ENCODE results near the gene PTPRJ. TPM values are rescaled to one million over a fixed set of nuclear protein-coding genes. Genes with fewer than 3 reads are reported as not detected.
A peak's percentile ranks its signal among the peaks of the same experiment; 100 is the strongest.
"Not testable (repeated sequence)": the region's sequence is repeated elsewhere in the genome, so short reads cannot be mapped to it uniquely, and the experiment has no call there.

Gene PTPRJ
- total RNA-seq, 1 experiment from 2014 or later: 9.2 TPM

DNA sequence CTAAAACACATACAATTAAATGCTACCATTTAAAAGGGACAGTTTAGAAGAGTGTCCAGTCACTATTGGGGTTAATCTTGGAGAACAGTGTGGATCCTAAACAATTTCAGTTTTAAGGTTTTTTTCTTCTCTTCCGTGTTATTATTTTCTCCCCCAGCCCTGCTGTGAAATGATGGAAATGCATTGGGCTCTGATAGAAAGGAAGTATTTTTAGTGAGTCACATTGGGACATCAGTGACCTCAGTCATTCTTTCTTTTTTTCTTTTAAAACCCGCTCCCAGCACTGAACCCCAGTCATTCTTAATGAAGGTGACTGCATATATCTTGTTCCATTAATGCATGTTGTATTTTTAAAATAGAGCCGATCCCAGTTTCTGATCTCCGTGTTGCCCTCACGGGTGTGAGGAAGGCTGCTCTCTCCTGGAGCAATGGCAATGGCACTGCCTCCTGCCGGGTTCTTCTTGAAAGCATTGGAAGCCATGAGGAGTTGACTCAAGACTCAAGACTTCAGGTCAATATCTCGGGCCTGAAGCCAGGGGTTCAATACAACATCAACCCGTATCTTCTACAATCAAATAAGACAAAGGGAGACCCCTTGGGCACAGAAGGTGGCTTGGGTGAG, 143.0 kb downstream of the PTPRJ start:
- Histone ChIP-seq H3K9me3 (no peaks in the 10 kb centered on the region), H3K4me3 (no peak overlapping the region), H3K27me3 (no peaks in the 10 kb centered on the region), H3K36me3 (peaks cover 46% of the 10 kb centered on the region)
- DNase-seq: no peak

DNA sequence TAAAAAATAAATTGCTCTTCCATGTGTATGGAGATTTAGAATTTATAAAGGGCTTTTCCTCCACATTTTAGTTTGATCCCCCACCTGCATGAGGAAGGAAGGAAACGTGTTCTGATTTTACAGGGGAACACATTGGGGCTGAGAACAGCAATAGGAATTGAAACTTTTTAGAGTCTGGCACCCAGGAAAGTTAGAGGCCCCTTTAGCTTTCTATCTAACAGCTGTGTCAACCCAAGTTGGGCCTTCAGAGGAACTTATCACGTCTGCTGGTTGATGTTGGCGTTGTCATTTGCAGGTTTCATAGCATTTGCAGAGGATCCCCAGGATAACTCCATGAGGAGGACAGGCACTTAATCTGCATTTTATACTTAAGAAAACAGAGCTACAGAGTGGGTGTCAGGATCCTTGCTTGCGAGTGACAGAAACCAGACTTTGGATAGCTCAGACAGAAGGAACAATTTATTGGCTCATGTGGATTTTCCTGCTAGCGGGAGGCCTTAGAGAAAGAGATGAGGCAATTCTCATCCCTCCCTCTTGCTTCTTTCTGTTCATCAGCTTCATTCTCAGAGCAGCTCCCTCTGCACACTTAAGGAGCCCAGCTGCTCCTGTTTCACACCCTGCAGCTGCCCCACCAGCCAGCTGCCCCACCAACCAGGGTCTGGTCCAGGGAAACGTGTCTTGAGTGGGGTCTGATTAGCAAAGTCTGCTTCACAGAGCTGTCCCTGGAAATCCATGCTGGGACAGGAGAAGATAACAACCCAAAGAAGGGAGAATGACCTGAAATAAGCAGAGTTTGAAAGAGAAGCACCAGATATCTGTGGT, 143.8 kb downstream of the PTPRJ start:
- no peaks in the 10 kb centered on the region for H3K27me3 ChIP-seq
- no peaks in the 10 kb centered on the region for H3K9me3 ChIP-seq
- no peak overlapping the region for H3K4me3 ChIP-seq
- no peak for DNase-seq
- peaks cover 53% of the 10 kb centered on the region for H3K36me3 ChIP-seq

DNA sequence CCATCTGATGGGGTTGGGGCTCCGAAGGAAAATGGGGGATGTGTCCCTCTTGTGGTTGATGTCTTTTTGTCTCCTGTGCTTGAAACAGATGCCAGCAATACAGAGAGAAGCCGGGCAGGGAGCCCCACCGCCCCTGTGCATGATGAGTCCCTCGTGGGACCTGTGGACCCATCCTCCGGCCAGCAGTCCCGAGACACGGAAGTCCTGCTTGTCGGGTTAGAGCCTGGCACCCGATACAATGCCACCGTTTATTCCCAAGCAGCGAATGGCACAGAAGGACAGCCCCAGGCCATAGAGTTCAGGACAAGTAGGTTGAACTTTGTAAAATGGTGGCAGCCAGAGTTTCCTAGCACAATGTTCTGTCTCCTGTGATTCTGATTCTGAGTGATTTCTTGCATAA, 144.5 kb downstream of the PTPRJ start:
- H3K36me3 ChIP-seq: peaks cover 57% of the 10 kb centered on the region
- no peak for DNase-seq
- H3K9me3 ChIP-seq: no peaks in the 10 kb centered on the region

DNA sequence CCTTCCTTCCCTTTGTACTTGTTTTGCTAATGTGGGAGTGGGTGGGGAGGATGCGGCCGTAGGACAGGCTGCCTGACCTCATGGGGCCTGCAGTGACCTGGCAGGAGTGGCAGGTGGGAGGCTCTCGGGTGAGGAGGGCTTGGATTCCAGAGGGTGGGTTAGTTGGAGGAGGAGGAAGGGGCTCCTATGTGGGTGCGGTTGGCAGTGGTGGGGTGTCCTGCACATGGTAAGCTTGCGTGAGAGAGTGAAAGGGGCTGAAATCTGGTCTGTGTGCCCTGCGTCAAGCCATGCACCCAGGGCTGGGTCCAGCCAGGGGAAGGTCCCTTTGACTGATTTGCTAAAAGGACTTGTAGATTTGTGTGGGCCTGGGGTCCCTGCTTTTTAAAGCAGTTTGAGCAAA, 145.5 kb downstream of the PTPRJ start:
- DNase-seq: no peak
- Histone ChIP-seq H3K4me3 (no peak overlapping the region), H3K36me3 (peaks cover 64% of the 10 kb centered on the region), H3K9me3 (no peaks in the 10 kb centered on the region), H3K27me3 (no peaks in the 10 kb centered on the region)

More for the DNA sequence above, 144.5 kb downstream of the PTPRJ start:
- Histone ChIP-seq H3K27me3 (no peaks in the 10 kb centered on the region), H3K4me3 (no peak overlapping the region)

DNA sequence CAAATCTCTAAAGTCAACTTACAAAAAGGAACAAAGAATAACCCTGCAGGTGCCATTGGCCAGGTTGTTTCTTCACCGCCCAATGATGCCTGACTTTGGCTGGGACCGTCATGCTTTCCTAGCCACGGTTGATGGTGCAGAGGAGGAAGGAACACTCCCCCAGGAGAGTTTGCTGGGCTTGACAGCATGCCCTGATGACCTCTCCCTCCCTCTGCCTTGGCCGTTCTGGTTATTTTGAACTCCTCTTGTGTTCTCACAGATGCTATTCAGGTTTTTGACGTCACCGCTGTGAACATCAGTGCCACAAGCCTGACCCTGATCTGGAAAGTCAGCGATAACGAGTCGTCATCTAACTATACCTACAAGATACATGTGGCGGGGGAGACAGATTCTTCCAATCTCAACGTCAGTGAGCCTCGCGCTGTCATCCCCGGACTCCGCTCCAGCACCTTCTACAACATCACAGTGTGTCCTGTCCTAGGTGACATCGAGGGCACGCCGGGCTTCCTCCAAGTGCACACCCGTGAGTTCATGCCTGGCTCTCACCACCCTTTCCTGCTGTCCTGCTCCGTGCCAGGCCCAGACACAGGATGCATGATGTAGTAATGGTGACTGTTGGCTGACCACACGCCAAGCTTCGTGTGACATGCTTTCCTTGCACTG, 147.3 kb downstream of the PTPRJ start:
- Histone ChIP-seq H3K4me3 (no peak overlapping the region), H3K27me3 (no peaks in the 10 kb centered on the region), H3K9me3 (no peaks in the 10 kb centered on the region), H3K36me3 (peaks cover 66% of the 10 kb centered on the region)
- DNase-seq: no peak

DNA sequence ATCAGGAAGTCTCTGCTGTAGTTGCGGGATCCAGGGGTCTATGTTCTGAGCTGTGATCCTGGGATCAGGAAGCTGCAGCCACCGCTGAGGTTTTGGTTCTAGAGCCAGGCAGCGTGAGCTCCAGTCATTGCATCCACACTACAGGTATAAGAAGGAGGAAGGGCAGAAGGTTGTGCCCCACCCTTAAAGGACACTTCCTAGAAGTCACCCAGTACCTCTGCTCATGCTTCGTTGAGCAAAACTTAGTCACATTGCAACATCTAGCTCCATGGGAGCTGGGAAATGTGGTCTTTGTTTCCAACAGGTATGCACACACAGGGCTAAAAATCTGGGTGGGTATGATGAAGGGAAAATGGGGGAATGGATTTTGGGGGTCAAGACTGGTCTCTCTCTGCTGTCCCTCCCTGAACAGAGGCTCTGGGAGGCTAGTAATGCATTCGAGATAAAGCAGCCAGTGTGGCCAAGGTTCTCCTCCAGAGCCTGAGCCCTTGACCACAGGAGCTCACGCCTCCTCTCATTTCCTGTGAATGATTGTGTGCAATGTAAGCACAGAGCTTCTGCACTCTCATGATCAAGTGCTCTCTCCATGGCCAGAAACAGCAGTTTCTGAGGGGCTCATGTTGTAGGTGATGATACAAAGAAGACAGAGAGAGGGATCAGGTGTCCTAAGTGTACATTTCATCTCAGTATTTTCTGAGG, 149.5 kb downstream of the PTPRJ start:
- H3K4me3 ChIP-seq: no peak overlapping the region
- peaks cover 53% of the 10 kb centered on the region for H3K36me3 ChIP-seq
- DNase-seq: no peak
- H3K9me3 ChIP-seq: no peaks in the 10 kb centered on the region
- H3K27me3 ChIP-seq: no peaks in the 10 kb centered on the region

DNA sequence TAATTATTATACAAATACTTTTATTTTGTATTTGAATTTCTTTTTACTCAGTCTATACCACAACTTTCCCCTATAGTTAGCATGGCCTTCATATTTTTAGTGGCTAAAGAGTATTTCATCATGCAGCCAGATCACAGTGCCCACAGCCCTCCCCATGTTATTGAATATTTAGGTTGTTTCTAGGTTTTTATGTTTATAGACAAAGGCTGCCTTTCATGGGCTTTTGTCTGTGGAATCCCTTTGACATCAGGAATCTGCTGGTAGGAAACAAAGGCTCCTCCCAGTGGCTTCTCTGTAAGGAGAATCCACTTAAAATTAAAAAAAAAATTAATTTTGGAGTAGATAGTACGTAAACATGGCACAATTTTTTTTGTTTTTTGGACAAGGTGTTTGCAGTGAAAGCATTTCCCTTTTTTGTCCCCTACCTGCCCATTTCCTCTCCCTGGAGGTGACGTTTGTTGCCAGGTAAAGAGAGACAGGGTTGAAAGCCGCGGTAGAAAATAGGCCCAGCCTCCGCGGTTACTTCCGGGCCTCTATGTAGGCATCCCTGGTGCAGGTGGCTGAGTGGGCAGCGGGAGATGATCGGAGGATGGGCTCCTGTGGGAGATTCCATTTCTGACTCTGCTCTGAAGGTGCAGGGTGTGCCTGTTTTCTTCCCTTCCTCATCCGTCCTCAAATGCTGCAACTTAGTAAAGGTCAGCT, 154.0 kb downstream of the PTPRJ start:
- no peak overlapping the region for H3K4me3 ChIP-seq
- peaks cover 37% of the 10 kb centered on the region for H3K36me3 ChIP-seq
- no peak for DNase-seq
- H3K27me3 ChIP-seq: no peaks in the 10 kb centered on the region
- H3K9me3 ChIP-seq: no peaks in the 10 kb centered on the region

DNA sequence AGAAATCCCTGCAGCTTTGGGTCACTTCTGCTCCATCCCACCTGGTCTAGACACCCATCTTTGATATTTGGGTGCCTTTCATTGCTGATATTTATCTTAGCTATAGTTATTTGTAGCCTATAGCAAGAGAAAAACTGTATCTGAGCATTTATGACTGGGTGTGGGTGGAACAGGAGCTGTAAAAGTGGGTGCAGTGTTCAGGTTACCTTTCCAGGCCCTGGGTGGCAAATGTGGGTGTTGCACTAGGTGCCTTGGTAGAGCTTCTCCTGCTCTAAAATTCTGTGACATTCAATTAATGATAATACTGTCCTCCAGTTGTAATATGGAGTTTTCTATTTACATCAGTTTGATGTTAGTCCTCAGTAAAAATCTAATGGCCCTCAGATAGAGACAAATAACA, 157.9 kb downstream of the PTPRJ start:
- DNase-seq: no peak
- no peaks in the 10 kb centered on the region for H3K27me3 ChIP-seq
- no peaks in the 10 kb centered on the region for H3K9me3 ChIP-seq
- H3K4me3 ChIP-seq: no peak overlapping the region
- H3K36me3 ChIP-seq: peaks cover 43% of the 10 kb centered on the region

DNA sequence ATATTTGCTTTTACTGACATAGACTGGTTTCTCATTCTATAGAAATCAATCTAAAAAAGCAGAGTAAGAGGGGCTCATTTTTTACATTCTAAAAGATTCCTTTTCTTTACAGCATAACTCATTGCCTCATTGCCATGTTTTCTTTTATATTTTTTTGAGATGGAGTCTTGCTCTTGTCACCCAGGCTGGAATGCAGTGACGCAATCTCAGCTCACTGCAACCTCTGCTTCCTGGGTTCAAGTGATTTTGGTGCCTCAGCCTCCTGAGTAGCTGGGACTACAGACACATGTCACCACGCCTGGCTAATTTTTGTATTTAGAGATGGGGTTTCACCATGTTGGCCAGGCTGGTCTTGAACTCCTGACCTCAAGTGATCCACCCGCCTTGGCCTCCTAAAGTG, 159.5 kb downstream of the PTPRJ start:
- peaks cover 57% of the 10 kb centered on the region for H3K36me3 ChIP-seq
- DNase-seq, H3K27me3 ChIP-seq, H3K9me3 ChIP-seq, H3K4me3 ChIP-seq: not testable (repeated sequence)

DNA sequence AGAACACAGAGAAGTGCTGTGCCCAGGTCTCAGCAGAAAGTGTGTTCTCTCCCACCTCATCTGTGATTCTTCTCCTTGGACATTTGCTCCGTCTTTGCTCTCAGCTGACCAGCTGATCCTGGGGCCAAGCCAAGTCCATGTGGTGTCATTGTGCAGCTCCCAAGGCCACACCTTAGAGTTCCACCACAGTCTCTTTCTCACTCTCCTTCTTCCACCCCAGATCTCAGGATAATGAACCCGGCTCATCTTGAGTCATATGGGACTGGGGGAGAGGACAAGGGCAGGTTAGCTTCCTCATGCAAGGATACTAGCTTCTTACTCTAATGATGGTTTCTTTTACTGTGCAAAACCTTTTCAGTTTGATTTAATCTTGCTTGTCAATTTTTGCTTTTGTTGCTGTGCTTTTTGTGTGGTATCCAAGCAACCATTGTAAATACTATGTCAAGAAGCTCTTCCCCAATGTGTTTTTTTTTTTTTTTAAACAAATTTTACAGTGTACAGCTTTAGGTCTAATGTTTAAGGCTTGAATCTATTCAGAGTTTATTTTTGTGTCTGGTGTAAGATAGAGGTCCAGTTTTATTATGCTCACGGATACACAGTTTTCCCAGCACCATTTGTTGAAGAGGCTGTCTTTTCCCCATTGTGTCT, 161.2 kb downstream of the PTPRJ start:
- Histone ChIP-seq H3K4me3 (no peak overlapping the region), H3K9me3 (no peaks in the 10 kb centered on the region), H3K27me3 (no peaks in the 10 kb centered on the region), H3K36me3 (peaks cover 66% of the 10 kb centered on the region)
- DNase-seq: no peak

DNA sequence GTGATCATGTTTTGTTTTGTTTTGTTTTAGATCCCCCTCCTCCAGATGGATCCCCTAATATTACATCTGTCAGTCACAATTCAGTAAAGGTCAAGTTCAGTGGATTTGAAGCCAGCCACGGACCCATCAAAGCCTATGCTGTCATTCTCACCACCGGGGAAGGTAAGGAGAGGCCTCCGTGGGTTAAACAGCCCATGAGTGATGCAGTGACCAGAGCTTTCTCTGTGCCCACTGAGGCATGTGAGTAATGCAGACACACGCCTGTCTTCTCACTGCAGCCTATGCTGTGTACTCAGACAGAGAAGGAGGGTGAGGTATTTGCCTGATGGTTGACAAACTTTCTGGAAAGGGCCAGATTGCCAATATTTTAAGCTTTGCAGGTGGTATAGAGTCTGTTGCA, 162.5 kb downstream of the PTPRJ start:
- H3K27me3 ChIP-seq: no peaks in the 10 kb centered on the region
- H3K36me3 ChIP-seq: peaks cover 60% of the 10 kb centered on the region
- DNase-seq: no peak
- no peaks in the 10 kb centered on the region for H3K9me3 ChIP-seq
- no peak overlapping the region for H3K4me3 ChIP-seq

DNA sequence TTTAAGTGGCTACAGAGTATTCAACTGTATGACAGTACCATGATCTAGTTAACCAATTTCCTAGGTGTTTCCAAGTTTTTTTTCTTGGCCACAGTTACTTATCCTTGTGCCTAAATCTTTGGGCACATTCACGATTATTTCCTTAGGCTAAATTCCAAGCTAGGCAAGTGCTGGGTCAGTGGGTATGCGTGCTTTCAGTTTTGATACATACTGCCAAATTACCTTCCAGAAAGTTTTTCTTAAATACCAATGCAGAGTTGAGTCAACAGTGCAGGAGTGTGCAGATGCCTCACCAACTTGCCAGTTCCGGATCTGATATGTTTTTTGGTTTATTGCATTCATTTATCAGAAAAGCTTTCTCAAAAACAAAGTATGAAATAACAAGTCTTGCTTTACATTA, 168.4 kb downstream of the PTPRJ start:
- no peaks in the 10 kb centered on the region for H3K27me3 ChIP-seq
- peak; percentile 33 for DNase-seq
- peaks cover 65% of the 10 kb centered on the region for H3K36me3 ChIP-seq
- H3K4me3 ChIP-seq: no peak overlapping the region
- peaks cover 11% of the 10 kb centered on the region for H3K9me3 ChIP-seq

DNA sequence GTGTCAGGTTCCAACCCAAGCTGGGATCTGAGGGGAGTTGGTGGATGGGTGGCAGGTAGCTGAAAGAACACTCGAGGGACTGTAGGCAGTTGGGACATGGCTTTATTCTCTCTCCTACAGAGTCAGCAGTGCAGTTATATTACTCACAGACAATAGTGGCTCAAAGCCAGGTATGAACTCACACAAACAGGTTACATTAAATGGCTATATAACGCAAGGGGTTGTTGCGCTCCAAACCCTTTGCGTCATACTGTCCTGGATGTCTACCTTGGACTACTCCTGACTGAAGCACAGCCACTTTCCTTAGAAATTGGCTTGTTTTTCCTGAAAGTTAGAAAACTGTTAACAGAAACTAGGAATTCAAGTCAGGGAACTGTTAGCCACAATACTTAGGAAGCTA, 169.9 kb downstream of the PTPRJ start:
- Histone ChIP-seq H3K27me3 (no peaks in the 10 kb centered on the region), H3K36me3 (peaks cover 65% of the 10 kb centered on the region), H3K9me3 (peaks cover 11% of the 10 kb centered on the region), H3K4me3 (no peak overlapping the region)
- no peak for DNase-seq

DNA sequence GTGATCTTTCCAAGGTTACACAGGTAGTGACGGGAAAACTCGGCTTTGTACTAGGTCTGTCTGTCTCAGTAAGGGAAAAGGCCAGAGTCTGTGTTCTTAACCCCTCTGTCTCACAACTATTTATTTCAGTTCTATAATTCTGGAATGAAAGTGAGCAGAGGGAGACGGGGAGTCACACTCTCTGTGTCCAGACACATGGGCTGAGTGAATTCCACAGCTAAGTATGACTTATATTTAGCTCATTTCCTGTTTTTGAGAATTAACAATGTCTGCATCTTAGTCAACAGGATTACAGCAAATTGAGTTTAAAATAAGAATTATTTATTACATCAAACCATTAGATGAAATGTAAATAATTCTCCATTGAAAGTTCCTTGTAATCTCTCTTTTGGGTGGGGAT, 173.8 kb downstream of the PTPRJ start:
- DNase-seq: no peak
- Histone ChIP-seq H3K27me3 (no peaks in the 10 kb centered on the region), H3K36me3 (peaks cover 79% of the 10 kb centered on the region)

DNA sequence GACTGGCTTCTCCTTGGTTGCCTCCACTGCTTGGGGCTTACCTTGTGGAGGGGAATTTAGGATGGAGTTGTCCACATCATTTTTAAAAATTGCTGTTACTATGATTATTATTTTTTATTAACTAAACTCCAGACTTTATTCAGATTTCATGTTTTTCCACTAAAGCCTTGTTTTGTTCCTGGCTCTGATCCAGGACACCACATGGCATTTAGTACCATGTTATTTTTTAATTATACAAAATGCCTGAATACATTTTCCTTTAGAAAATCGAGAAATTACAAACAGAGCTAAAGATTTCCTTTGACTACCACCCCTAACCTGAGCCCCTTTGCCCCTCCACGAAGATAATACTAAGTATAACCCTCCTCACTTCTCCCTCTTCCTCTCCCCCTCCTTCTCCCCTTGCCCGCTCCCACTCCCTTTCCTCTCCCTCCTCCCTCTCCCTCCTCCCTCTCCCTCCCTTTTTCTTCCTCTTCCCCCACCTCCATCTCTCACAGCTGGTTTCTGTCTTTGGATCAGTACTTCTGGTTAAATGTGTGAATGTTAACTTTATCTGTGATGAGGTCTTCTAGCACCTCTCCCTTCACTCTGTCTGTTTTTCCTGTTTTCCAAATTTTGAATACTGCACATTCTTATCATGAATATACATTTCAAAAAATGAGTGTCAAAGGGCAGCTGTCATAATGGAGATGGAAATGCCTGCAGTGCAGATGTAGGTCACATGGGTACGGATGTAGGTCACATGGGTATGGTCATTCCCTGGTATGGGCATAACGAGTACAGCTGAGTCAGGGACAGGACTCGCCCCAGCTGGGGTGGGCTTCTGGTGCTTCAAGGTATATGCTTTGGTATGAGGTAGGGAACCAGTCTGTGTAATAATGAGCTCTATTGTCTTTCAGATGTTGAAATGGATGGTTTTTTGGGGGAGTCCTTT, 181.9 kb downstream of the PTPRJ start:
- H3K36me3 ChIP-seq: peaks cover 58% of the 10 kb centered on the region
- no peaks in the 10 kb centered on the region for H3K27me3 ChIP-seq
- no peak overlapping the region for H3K4me3 ChIP-seq
- DNase-seq: no peak
- H3K9me3 ChIP-seq: no peaks in the 10 kb centered on the region

More for the DNA sequence above, 173.8 kb downstream of the PTPRJ start:
- Histone ChIP-seq H3K4me3 (no peak overlapping the region), H3K9me3 (peaks cover 11% of the 10 kb centered on the region)
